GM19193 (cell line): Measurements from ENCODE around the gene WNT3.

Source experiments
- POLR2A ChIP-seq: IDR thresholded peaks from 4 replicates; pipeline ENCODE4 v1.6.1; 2011; ENCODE audit not compliant: insufficient read depth, insufficient read length; ENCODE audit errors: extremely low read depth

Gene WNT3

DNA sequence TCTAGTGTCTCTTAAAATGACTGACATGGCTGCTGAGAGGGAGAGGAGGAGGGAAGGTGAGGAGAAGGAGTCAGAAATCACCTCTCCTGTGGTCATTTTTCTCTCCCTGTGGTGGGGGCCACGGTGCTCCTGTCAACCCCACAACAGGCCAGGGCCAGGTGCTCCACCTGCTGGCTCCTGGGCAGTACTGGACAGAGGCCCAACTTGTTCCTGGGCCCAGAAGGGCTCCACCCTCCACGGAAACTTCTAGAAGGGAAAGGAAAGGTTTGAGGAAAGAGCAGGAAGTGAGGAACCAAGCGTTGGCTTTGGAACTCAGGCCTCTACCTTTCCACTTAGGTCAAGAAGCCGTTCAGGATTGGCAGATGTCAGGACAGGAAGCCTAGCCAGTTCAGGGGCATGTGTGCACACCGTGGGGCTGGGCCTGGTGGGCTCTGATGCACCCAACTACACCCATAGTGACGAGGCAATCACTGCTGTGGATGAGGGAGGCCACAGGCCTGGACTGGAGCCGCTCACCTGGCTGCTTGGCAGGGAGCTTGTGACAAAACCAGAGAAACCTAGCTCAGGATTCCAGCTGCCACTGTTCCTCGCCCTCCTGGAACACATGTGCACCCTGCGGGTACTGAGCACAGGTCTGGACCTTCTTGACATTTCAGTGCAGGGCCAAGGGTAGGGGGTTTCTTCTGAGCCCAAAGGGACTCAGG is 36.1 kb downstream of the WNT3 start:
- no peak for TF ChIP-seq POLR2A

DNA sequence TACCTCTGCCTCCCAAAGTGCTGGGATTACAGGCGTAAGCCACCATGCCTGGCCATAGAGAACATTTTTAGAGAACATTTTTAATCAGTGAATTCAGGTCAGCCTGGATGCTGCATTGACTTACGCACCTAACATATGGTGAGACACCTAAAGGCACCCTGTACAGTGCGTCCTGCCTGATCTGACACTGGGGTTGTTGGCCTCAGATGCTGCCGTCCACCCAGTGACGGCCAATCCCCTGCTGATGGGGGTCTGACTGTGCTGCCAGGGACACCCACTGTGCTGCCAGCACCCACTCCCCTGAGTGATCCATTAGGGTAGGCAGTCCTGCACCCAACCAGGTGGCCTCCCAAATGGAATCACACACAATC is 38.5 kb downstream of the WNT3 start:
- TF ChIP-seq POLR2A = no peak

DNA sequence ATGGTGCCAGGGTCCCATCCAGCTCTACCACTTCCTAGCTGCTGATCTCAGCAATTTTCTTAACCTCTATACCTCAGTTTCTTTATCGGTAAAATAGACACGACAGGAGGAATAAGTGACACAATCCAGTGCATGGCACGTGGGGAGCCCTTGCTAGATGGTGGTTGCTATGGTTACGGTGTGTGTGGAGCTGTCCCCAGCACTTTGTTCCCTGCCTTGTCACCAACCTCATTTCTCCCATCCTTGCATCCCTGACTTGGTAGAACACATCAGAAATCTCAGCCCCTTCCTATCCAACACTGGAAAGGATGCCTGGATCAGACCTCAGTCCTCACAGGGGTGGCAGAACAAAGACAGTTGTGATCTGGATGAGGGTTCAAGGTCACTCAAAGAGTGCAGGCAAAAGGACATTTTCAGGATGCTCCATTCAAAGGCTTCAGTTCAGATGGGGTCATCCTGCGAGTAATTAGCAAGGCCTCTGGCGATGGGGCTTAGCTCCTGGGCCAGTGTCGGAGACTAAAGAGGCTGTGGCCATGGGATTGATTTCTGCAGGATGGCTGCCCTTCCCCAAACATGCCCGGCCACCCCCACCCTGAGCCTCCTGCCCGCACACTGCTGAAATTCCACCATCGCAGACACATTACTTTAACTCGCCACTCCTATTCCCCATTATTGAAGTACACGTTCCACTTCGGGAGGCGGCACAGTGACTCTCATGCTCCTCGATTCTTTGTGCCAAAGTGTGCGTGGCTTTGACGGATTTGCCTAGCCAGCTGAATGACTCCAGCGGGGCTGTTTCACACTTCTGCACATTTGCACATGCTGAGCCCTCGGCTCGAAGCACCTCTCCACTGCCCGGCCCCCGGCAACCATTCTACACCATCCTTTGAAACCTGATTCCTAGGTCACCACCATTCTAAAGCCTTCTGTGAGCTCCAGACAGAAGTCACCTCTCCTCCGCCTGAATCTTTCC is 40.3 kb downstream of the WNT3 start:
- TF ChIP-seq POLR2A = no peak

DNA sequence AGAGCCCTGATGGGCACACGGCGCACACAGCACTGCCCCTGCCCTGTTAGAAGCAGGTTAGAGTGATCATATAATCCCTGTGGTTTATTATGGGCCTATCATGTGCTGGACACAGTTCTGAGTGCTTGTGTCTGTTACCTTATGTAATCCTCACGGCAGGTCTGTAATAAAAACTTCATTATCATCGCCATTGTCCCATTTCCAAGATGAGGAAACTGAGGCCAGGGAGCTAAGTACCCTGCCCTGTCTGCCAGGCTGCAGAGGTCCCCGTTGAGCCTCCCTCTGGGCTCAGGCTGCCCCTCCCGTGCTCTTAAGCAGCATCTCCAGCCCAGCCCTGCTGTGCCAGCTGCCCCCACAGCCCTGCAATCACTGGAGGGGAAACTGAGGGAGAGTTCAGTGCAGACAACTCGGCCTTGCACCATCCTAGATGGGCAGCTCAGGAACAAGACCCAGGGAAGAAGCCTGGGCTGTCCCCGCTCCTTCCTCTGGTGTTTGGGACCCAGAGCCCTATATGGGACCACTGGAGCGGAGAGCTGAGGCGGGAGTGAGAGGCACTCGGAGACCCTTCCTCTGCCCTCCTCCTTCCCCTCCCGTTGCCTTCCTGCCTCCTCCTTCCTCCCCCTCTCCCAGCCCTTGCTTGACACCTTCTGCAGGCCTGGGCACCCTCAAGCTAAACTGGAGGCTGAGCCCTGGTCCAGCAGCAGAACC is 42.0 kb downstream of the WNT3 start:
- no peak for TF ChIP-seq POLR2A

DNA sequence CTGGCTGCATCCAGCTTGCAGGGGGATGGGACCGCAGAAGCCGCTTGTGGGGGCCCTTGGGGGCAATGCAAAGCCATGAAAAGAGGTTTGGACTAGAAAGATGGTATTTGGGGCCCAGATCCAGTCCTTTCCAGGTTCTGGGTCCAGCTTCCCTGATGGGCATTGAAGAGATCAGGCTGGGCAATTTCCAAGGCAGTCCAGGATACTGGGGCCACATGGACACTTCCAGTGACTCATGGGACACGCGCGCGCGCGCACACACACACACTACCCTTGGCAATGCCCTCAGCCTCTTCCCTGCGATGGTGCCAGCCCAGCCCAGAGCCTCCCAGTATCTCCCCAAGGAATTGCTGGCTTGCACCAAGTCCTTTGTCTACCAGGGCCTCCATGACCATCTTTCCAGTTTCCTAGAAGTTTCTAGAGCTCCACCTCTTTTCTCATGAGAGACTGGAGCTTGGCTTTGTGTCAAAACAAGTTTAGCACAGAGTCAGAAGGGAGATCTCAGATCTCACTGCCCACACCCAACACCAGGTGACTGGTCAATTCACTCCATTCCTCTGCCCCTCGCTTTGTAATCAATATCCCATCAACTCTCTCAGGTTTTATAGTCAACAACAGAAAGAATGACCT is 44.3 kb downstream of the WNT3 start:
- TF ChIP-seq POLR2A = no peak

DNA sequence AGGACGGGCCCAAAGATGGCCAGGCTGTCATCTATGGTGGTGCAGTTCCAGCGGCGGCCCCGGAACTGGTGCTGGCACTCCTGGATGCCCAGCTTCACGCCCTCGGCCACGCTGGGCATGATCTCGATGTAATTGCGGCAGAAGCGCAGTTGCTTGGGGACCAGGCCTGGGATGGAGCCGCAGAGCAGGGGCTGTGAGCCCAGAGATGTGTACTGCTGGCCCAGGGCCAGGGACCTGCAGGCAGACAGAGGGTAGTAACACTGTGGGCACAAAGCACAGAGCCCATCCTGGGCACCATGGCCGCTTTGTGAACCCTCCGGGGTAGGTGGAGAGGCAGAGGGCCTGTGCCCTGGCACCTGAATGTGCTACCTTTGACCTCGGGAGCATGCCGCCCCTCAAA is 44.8 kb downstream of the WNT3 start:
- TF ChIP-seq POLR2A = no peak

DNA sequence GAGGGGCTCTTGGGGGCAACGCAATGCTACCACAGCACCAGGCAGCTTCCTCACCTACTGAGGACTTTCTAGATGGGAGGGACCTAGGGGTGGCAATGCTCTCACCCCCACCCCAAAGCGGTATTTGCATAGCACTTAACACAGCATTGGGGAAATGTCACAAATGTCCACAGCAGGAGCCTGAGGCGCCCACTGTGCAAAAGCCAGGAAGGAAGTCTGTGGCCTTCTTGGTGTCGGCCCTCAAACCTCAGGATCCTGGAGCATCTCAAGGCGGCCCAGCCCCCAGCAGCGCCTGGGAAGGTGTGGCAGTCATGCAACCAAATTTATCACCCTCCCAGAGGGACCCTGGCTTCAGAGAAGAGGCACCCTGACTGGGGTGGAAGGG is 45.3 kb downstream of the WNT3 start:
- no peak for TF ChIP-seq POLR2A

DNA sequence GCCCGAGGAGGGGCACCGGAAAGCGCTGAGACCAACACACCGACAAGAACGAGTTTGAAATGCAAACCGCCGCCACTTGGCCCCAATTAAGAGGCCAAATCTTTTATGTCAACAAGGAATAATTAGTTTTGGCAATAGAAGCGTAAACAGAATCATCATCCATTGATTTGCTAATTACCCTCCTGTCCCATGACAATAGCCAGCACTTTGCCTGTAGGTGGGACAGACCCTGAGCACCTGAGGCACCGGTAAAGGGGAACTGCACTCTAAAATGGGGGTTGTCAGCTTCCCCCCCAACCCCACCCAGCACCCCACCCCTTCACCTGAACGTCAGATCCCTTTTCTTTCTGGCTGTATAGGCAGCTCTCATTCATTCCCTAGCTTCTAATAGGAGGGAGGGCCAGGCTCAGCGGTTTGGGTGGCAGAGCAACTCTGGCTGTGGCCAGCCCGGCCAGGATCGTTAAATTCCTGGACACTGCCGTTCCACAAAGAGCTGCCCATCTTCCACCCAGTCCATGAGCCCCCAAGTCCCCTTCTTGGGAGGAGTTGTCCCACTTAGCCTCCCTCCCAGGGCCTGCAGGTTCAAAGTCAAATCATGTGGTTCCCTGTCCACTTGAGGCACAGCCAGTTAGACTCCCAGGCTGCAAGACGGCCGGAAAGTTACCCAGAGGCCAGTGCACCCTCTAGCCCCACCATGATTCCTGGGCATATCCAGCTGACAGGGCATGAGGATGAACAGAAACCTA is 45.8 kb downstream of the WNT3 start:
- TF ChIP-seq POLR2A = no peak

DNA sequence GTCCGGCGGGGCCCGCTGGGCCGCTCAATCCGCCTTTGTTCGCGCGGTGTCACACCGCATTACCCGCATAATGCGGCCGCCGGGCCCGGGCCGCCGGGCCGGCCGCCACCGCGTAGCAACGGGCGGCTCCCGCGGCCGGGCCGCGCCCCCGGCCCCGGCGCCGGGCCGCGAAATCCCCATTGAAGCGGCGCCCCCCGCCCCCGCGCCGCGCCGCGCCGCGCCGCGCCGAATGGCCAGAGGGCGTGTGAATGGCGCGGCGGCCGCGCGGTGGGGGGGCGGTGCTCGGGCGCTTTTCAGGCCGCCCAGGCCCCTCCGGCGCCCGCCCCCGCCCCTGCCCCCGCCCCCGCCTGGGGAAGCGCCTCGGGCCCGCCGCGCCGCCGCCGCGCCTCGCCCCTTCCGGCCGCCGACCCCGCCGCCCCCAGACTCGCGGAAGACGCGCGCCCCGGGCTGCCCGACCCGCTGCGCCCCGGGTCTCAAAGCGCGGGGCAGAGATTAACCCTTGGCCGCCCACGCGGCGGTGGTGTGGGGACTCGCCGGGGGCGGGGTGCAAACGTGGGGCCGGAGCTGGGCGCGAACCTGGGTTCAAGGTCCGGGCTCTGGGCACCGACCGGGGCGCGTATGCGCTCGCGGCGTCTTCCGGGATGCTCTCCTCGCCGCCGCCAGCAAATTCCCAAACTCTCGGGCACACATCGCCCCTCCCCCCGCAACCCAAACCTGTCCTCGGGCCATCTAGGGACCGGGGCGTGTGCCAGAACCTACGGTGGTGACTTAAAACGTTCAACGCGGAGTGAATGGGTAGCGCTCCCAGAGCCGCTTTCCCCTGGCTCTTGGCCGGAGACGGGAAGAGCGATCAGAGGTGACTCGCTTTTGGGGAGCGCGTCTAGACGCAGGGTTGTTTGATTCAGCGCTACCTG is 46.7 kb downstream of the WNT3 start:
- no peak for TF ChIP-seq POLR2A

DNA sequence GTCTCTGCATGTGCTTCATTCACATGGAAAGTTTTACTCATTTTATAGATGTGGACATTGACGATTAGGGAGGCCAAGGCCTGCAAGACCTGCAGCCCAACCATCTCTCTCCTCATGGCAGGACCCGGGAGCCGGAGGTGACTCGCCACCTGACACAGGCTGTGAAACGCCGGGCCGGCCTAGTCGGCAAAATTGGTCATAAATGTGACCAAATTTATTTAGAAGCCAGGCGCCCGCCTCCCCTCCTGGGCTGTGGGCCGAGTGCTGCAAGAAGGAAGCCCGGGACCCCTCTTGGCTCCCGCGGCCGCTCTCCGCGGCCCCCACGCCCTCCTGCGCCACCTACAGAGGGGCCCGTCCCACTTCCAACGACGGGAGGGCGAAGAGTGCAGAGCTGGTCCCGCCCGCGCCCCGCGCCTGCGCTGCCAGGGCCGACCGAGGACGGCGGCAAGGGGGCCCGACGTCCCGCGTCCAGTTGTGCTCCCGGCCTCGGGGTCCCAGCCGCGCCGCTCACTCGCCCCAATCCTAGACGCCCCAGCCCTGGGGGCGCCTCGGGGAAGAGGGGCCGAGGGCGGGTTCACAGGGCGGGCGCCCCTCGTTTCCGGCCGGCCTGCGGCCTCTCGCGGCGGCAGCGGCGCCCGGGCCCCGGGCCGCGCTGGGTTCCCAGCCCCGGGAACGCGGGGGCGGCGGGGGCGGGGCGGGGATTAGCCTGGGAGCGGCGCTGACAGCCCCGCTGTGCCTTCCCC is 47.5 kb downstream of the WNT3 start:
- no peak for TF ChIP-seq POLR2A

DNA sequence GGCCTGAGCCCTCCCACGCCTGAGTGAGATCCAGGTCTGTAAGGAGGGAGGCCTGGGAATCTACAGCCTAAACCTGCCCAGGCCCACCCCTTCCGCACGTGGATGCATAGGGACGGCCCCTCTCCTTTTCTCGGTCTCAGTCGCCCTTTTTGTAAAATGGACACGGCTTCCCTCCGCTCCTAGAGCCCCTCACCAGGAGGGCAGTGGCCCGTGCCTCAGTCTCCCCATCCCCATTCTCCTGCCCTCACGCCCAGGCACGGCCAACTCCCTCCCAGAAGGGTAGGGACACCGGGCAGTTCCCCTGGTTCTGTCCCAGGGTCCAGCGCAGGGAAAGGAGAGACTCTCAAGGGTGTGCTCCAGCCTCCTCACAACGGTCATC is 48.1 kb downstream of the WNT3 start:
- no peak for TF ChIP-seq POLR2A

DNA sequence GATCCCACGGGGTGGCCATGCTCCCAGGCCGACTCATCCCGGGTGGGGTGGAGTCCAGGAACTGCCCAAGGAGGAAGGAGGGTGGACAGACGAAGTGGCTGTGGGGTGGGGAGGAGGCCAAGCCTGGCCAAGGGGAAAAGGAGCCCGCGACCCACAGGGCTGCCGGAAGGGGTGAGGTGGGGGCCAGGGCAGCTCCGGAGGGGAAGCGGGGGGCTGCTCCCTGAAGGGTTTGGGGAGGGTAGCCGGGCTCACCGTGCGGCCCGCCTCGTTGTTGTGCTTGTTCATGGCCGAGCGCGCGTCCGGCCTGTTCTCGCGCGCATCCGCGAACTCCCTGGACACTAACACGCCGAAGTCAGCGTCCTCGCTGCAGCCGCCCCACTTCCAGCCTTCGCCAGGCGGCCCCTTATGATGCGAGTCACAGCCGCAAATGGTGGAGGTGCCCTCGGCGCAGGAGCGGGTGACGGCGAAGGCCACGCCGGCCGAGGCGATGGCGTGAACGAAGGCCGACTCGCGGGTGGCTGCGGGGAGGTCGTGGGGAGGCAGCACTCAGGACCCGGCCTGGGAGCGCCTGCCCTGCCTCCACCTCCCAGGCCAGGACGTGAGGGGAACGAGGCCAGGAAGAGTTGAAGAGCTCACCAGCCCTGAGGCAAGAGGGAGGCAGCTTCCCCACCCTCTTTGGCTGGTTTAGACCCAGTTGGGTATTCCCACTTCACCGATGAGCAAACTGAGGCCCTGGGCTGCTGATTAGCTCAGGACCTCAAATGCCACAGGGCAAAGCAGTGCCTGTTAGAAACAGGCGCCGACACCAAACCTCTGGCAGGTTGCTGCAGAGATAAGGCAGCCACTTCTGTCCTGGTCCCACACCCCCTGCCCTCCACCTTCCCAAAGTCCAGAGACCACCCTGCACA is 48.7 kb downstream of the WNT3 start:
- TF ChIP-seq POLR2A = no peak
